ENCODE measurements around the gene SWAP70.

Gene SWAP70

GRCh38 chr11:9651899-9652748 is 11.8 kb upstream of the SWAP70 start:
- no peak for DNase-seq

GRCh38 chr11:9653871-9654270 is 10.0 kb upstream of the SWAP70 start:
- DNase-seq = no peak

GRCh38 chr11:9656864-9657263 is 7.0 kb upstream of the SWAP70 start:
- DNase-seq = no peak

GRCh38 chr11:9657531-9657930 is 6.3 kb upstream of the SWAP70 start:
- DNase-seq = no peak

- DNase-seq = no peak
These were observed 3.0 kb upstream of the SWAP70 start for GRCh38 chr11:9660886-9661285.

GRCh38 chr11:9662273-9662672 is 1.6 kb upstream of the SWAP70 start:
- DNase-seq = peak; percentile 4

- no peak for DNase-seq
These were observed 647 bp downstream of the SWAP70 start for GRCh38 chr11:9664276-9665171.

GRCh38 chr11:9665749-9666148 is 1.9 kb downstream of the SWAP70 start:
- no peak for DNase-seq

- DNase-seq = no peak
These were observed 6.1 kb downstream of the SWAP70 start for GRCh38 chr11:9669954-9670353.

GRCh38 chr11:9672288-9672916 is 8.5 kb downstream of the SWAP70 start:
- no peak for DNase-seq

GRCh38 chr11:9672918-9673317 is 9.0 kb downstream of the SWAP70 start:
- no peak for DNase-seq

GRCh38 chr11:9675691-9676090 is 11.8 kb downstream of the SWAP70 start:
- no peak for DNase-seq

GRCh38 chr11:9677951-9678350 is 14.1 kb downstream of the SWAP70 start:
- no peak for DNase-seq

GRCh38 chr11:9678576-9678975 is 14.7 kb downstream of the SWAP70 start:
- DNase-seq = no peak

- no peak for DNase-seq
These were observed 16.2 kb downstream of the SWAP70 start for GRCh38 chr11:9680028-9680427.

- DNase-seq = no peak
These were observed 17.9 kb downstream of the SWAP70 start for GRCh38 chr11:9681583-9682372.

- no peak for DNase-seq
These were observed 24.0 kb downstream of the SWAP70 start for GRCh38 chr11:9687711-9688477.

- peak; percentile 5 for DNase-seq
These were observed 25.0 kb downstream of the SWAP70 start for GRCh38 chr11:9688716-9689511.

GRCh38 chr11:9689721-9690120 is 25.8 kb downstream of the SWAP70 start:
- no peak for DNase-seq

- no peak for DNase-seq
These were observed 28.0 kb downstream of the SWAP70 start for GRCh38 chr11:9691865-9692264.

GRCh38 chr11:9692691-9693090 is 28.8 kb downstream of the SWAP70 start:
- no peak for DNase-seq
